ENCODE results near the gene SUPT6H. TPM values are rescaled to one million over a fixed set of nuclear protein-coding genes. Genes with fewer than 3 reads are reported as not detected.
A peak's percentile ranks its signal among the peaks of the same experiment; 100 is the strongest.

The SUPT6H gene
- polyA plus RNA-seq, 2 of the 4 experiments (the other 2 are of a cell fraction) = 51.4 to 63.8 TPM

GRCh38 chr17:28643983-28644786 lies 17.8 kb upstream of the SUPT6H start (continued):
- TF ChIP-seq ZFP36 (IDR thresholded peaks at IDR 0.05; ENCODE audit: borderline replicate concordance, partially characterized antibody) (no peak), PHF8 (IDR thresholded peaks at IDR 0.05; ENCODE audit: borderline replicate concordance, low read depth) (no peak; the same call in 1 of the 2 replicates), ESRRA (IDR thresholded peaks at IDR 0.05; ENCODE audit: borderline replicate concordance, low read length) (no peak), NFE2L2 (conservative IDR thresholded peaks at IDR 0.05; ENCODE audit: low read length) (no peak), EHF (CRISPR knock-in tag; IDR thresholded peaks at IDR 0.05) (no peak), CHD2 (IDR thresholded peaks at IDR 0.05; ENCODE audit: low read length, partially characterized antibody) (no peak), RAD21 (conservative IDR thresholded peaks at IDR 0.05 in 1 of 2, IDR thresholded peaks at IDR 0.05 in 1 of 2) (no peak), RCOR1 (IDR thresholded peaks at IDR 0.05; ENCODE audit: low read depth, low read length) (no peak), BCL3 (IDR thresholded peaks at IDR 0.05) (no peak), HEYL (CRISPR knock-in tag; IDR thresholded peaks at IDR 0.05) (no peak), NPAS2 (CRISPR knock-in tag; IDR thresholded peaks at IDR 0.05; ENCODE audit: borderline replicate concordance) (no peak), MYC (IDR thresholded peaks at IDR 0.05; ENCODE audit: borderline replicate concordance, low read length) (no peak), PBX3 (IDR thresholded peaks at IDR 0.05) (0 out of 2 replicates have a peak, but pooled peaks have one; percentile 57), MAZ (IDR thresholded peaks at IDR 0.05; ENCODE audit: borderline replicate concordance, low read depth, low read length) (no peak), CBX2 (IDR thresholded peaks at IDR 0.05; ENCODE audit: borderline replicate concordance, low read depth) (no peak), EHMT2 (IDR thresholded peaks at IDR 0.05; ENCODE audit: low read depth) (no peak), MAFK (IDR thresholded peaks at IDR 0.05; ENCODE audit: partially characterized antibody) (no peak), RARB (CRISPR knock-in tag; IDR thresholded peaks at IDR 0.05) (no peak), RFX5 (IDR thresholded peaks at IDR 0.05) (no peak), CEBPB (IDR thresholded peaks at IDR 0.05) (no peak), JUNB (IDR thresholded peaks at IDR 0.05) (no peak), ZNF302 (CRISPR knock-in tag; IDR thresholded peaks at IDR 0.05) (0 out of 2 replicates have a peak, but pooled peaks have one; percentile 20), FOXS1 (CRISPR knock-in tag; IDR thresholded peaks at IDR 0.05) (no peak), FOSL2 (IDR thresholded peaks at IDR 0.05) (no peak), FOSL2 (CRISPR knock-in tag; IDR thresholded peaks at IDR 0.05) (no peak), ZSCAN20 (CRISPR knock-in tag; IDR thresholded peaks at IDR 0.05) (no peak), SREBF2 (IDR thresholded peaks at IDR 0.05) (no peak), HOXA7 (CRISPR knock-in tag; IDR thresholded peaks at IDR 0.05) (no peak), HOXB5 (CRISPR knock-in tag; IDR thresholded peaks at IDR 0.05) (0 out of 2 replicates have a peak, but pooled peaks have one; percentile 23), HDAC2 (IDR thresholded peaks at IDR 0.05) (no peak), KDM1A (IDR thresholded peaks at IDR 0.05; ENCODE audit: low read depth) (no peak), JUN (IDR thresholded peaks at IDR 0.05) (no peak), TFCP2L1 (CRISPR knock-in tag; IDR thresholded peaks at IDR 0.05) (0 out of 2 replicates have a peak, but pooled peaks have one; percentile 22)
- TF ChIP-seq, protein P1, sequence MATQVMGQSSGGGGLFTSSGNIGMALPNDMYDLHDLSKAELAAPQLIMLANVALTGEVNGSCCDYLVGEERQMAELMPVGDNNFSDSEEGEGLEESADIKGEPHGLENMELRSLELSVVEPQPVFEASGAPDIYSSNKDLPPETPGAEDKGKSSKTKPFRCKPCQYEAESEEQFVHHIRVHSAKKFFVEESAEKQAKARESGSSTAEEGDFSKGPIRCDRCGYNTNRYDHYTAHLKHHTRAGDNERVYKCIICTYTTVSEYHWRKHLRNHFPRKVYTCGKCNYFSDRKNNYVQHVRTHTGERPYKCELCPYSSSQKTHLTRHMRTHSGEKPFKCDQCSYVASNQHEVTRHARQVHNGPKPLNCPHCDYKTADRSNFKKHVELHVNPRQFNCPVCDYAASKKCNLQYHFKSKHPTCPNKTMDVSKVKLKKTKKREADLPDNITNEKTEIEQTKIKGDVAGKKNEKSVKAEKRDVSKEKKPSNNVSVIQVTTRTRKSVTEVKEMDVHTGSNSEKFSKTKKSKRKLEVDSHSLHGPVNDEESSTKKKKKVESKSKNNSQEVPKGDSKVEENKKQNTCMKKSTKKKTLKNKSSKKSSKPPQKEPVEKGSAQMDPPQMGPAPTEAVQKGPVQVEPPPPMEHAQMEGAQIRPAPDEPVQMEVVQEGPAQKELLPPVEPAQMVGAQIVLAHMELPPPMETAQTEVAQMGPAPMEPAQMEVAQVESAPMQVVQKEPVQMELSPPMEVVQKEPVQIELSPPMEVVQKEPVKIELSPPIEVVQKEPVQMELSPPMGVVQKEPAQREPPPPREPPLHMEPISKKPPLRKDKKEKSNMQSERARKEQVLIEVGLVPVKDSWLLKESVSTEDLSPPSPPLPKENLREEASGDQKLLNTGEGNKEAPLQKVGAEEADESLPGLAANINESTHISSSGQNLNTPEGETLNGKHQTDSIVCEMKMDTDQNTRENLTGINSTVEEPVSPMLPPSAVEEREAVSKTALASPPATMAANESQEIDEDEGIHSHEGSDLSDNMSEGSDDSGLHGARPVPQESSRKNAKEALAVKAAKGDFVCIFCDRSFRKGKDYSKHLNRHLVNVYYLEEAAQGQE (IDR thresholded peaks at IDR 0.05) = no peak
- TF ChIP-seq, protein P2, sequence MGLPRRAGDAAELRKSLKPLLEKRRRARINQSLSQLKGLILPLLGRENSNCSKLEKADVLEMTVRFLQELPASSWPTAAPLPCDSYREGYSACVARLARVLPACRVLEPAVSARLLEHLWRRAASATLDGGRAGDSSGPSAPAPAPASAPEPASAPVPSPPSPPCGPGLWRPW (IDR thresholded peaks at IDR 0.05) = no peak
- TF ChIP-seq, protein P3, sequence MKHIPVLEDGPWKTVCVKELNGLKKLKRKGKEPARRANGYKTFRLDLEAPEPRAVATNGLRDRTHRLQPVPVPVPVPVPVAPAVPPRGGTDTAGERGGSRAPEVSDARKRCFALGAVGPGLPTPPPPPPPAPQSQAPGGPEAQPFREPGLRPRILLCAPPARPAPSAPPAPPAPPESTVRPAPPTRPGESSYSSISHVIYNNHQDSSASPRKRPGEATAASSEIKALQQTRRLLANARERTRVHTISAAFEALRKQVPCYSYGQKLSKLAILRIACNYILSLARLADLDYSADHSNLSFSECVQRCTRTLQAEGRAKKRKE (CRISPR knock-in tag; IDR thresholded peaks at IDR 0.05; ENCODE audit: low read depth) = no peak
- TF ChIP-seq, protein P4, sequence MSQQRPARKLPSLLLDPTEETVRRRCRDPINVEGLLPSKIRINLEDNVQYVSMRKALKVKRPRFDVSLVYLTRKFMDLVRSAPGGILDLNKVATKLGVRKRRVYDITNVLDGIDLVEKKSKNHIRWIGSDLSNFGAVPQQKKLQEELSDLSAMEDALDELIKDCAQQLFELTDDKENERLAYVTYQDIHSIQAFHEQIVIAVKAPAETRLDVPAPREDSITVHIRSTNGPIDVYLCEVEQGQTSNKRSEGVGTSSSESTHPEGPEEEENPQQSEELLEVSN (IDR thresholded peaks at IDR 0.05; ENCODE audit: borderline replicate concordance, low read depth) = no peak

Measured in A549 (cell line).